ENCODE results near the gene SLC6A8.
A peak's percentile ranks its signal among the peaks of the same experiment; 100 is the strongest.
"Not testable (repeated sequence)": the region's sequence is repeated elsewhere in the genome, so short reads cannot be mapped to it uniquely, and the experiment has no call there.

Gene SLC6A8

GRCh38 chrX:153705403-153706060, 17.8 kb downstream of the SLC6A8 start:
- DNase-seq (ENCODE audit: low read depth in 3 of 3, low spot score in 1 of 3) = not testable (repeated sequence)

- DNase-seq (ENCODE audit: low read depth in 3 of 3, low spot score in 1 of 3) = no peak
These were observed 19.1 kb downstream of the SLC6A8 start for GRCh38 chrX:153706799-153707198.

GRCh38 chrX:153707406-153707805, 19.7 kb downstream of the SLC6A8 start:
- no peak for DNase-seq (ENCODE audit: low read depth in 3 of 3, low spot score in 1 of 3)

- no peak for DNase-seq (ENCODE audit: low read depth in 3 of 3, low spot score in 1 of 3)
These were observed 20.7 kb downstream of the SLC6A8 start for GRCh38 chrX:153708415-153708814.

- no peak for DNase-seq (ENCODE audit: low read depth in 3 of 3, low spot score in 1 of 3)
These were observed 22.3 kb downstream of the SLC6A8 start for GRCh38 chrX:153709726-153710674.

- no peak for DNase-seq (ENCODE audit: low read depth in 3 of 3, low spot score in 1 of 3)
These were observed 26.5 kb downstream of the SLC6A8 start for GRCh38 chrX:153714256-153714655.

GRCh38 chrX:153717445-153717844, 29.7 kb downstream of the SLC6A8 start:
- no peak for DNase-seq (ENCODE audit: low read depth in 3 of 3, low spot score in 1 of 3)

- no peak for DNase-seq (ENCODE audit: low read depth in 3 of 3, low spot score in 1 of 3)
These were observed 31.5 kb downstream of the SLC6A8 start for GRCh38 chrX:153719238-153719637.

GRCh38 chrX:153719701-153720100, 32.0 kb downstream of the SLC6A8 start:
- no peak for DNase-seq (ENCODE audit: low read depth in 3 of 3, low spot score in 1 of 3)

- DNase-seq (ENCODE audit: low read depth in 3 of 3, low spot score in 1 of 3) = no peak
These were observed 35.1 kb downstream of the SLC6A8 start for GRCh38 chrX:153722704-153723350.

GRCh38 chrX:153723351-153724251, 35.9 kb downstream of the SLC6A8 start:
- peak in 1 of 3 donors; percentile 49 for DNase-seq (ENCODE audit: low read depth in 3 of 3, low spot score in 1 of 3)

GRCh38 chrX:153724252-153725038, 36.7 kb downstream of the SLC6A8 start, which contains the start of the genes ABCD1 and BCAP31:
ABCD1 (plus strand) TSS chrX:153724856; CDS start chrX:153725267, 411 bp downstream.
BCAP31 (minus strand) TSS chrX:153724387; CDS start chrX:153723244, 1,143 bp downstream.
- peak; percentile 70 to 80 (median 78) for DNase-seq (ENCODE audit: low read depth in 3 of 3, low spot score in 1 of 3)

- no peak for DNase-seq (ENCODE audit: low read depth in 3 of 3, low spot score in 1 of 3)
These were observed 37.5 kb downstream of the SLC6A8 start for GRCh38 chrX:153725039-153725831.

GRCh38 chrX:153725832-153726285, 38.1 kb downstream of the SLC6A8 start:
- DNase-seq (ENCODE audit: low read depth in 3 of 3, low spot score in 1 of 3) = no peak

- no peak for DNase-seq (ENCODE audit: low read depth in 3 of 3, low spot score in 1 of 3)
These were observed 38.8 kb downstream of the SLC6A8 start for GRCh38 chrX:153726286-153727122.

- no peak for DNase-seq (ENCODE audit: low read depth in 3 of 3, low spot score in 1 of 3)
These were observed 39.6 kb downstream of the SLC6A8 start for GRCh38 chrX:153727123-153727931.

- no peak for DNase-seq (ENCODE audit: low read depth in 3 of 3, low spot score in 1 of 3)
These were observed 40.4 kb downstream of the SLC6A8 start for GRCh38 chrX:153728095-153728494.
